ENCODE data around the gene MICAL3.
"Not testable (repeated sequence)": the region's sequence is repeated elsewhere in the genome, so short reads cannot be mapped to it uniquely, and the experiment has no call there.

The MICAL3 gene

DNA sequence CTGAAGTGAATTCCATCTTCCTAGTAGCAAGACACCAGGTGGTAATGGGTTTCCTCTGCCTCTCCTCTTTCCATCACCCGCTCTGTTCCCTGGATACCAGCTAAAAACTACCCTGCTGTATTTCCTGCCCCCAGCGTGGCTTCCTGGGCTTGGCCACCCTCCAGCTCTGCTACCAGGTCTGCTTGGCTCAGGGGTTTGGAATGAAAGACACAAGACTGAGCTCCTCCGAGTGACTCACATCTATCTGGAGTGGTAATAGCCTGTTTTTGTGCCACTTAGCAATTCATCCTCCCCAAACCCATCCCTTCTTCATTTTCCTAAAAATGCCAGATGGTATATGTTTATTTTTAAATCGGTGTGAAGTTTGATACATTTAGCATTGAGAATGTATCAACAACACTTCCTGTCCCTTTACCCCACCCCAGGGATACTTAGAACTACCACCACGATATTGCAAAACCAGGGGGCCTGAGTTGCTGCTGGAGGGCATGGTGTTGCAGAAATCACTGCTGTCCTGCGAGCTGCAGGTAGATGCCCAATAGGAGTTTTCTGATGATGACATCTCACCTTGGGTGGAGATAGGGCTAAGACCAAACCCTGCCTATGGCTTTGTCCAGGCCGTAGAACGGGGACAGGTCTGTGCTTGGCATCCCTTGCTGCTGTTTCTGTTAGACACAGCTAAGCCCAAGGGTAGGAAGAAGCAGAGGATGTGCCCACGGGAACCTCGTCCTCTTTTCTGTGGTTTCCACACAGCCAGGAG, 7.5 kb upstream of the MICAL3 start:
- no peak for DNase-seq

DNA sequence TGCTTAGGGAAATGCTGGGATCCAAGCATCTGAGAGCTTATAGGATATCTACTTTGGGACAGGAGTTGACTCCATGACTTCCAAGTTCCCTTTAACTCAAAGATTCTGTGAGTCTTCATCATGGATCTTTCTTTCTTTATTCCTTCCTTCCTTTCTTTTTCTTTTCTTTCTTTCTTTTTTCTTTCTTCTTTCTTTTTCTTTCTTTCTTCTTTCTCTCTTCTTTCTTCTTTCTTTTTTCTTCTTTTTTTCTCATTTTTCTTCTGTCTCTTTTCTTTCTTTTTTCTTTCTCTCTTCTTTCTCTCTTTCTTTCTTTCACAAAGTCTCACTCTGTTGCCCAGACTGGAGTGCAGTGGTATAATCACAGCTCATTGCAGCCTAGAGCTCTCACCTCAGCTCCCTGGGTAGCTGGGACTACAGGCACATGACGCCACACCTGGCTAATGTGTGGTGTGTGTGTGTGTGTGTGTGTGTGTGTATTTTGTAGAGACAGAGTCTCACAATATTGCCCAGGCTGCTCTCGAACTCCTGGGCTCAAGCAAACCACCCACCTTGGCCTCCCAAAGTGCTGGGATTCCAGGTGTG, 5.4 kb upstream of the MICAL3 start:
- no peak for DNase-seq

DNA sequence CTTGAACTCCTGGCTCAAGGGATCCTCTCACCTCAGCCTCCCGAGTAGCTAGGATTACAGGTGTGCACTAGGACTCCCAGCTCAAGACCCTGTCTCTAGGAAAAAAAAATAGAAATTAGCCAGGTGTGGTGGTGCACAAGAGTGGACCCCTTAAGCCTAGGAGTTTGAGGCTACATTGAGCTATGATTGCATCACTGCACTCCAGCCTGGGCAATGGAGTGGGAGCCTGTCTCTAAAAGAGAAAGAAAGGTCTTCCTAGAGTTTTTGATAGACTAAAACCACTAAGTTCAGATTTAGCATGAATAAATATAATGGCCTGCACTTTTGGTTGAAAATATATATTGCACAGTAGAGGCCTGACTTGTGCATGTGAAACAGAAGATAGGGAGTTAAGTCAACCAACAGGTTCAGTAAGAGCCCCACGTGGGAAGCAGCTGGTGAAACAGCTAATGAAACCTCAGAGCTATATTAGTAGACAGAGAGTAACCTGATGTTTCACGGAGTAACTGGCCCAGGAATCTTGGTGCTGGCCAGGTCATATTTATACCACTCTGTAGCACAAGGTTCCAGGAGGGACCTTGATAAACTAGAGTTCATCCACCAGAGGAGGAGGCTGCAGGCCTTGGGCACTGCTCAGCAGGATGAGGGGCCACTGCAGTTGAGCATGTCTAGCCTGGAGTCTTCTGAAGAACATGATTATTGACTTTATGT, 4.6 kb upstream of the MICAL3 start:
- no peak for DNase-seq

DNA sequence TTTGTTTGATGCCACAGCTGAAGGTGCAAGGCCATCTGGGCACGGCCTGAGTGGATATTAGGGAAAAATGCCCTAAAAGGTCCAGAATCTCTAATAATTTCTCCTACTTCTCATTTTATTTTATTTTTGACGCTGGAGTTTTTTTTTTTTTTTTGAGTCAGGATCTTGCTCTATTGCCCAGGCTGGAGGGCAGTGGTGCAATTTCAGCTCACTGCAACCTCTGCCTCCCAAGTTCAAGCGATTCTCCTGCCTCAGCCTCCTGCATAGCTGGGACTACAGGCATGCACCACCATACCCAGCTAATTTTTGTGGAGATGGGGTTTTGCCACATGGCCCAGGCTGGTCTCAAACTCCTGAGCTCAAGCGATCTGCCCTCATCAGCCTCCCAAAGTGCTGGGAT, 1.5 kb upstream of the MICAL3 start:
- not testable (repeated sequence) for DNase-seq

DNA sequence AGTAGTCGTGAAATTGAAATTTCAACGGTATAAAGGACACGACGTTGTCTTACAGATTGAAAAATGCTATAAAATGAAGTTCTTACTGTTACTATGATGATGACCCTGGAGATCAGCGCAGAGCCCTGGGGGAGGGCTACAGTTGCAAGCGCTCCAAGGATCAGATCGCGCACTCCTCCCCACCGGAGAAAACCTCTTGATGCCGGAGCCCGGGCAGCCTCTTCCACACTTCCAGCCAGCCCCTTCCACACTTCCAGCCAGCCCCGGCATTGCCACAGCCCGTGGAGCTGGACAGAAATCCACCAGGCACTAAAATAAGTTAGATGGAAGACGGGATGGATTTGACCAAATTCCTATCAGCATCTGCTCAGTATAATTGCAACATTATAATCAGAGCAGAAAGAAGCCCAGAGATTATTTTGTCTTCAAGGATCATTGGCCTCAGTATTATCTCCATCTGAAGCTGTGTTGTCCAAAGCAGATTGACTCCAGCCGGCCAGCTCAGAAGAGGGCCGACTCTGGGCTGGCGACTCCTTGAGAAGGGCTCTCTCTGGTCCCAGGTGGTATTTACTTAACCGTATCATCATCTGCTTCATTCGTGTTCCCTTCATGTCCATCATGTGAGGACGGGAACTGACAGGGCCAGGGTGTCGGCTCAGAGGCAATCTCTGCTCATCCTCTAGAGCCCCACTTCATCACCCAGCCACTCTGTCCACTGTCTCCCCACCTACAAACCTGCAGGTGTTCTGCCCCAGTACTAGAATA, 777 bp upstream of the MICAL3 start:
- DNase-seq: no peak

DNA sequence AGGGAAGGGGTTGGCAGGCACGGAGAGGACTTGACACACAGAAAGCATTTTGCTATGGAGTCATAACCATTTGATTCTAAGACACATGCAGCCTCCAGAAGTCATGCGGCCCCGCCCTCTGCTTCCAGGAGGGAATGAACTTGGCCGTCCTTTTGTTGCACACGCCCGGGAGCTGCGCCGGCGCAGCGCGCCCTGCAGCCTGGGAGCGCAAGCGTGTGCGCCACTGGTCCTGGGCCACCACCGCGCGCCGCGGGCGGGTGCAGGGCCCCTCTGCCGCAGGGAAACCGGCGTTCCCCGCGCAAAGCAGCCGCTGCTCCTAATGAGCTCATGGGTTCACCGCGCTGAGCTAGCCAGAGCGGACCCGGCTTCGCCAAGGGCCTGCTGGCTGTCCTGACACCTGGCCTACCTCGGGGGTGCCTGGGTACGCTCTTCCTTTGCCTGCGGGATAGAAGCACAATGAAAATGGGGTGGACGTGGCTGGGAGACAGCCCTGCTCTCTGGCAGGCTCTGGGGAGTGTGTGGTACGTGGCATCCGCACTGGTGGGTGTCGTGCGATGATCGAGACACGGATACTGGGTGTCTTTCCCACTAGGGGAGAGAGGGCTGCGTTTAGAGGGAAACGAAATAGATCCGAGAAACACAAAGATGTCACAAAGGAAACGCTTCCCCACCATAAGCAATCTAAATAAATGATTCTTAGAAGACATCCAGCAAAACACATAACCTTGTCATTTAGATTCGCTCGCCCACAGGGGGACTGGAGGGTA, 669 bp downstream of the MICAL3 start:
- no peak for DNase-seq

DNA sequence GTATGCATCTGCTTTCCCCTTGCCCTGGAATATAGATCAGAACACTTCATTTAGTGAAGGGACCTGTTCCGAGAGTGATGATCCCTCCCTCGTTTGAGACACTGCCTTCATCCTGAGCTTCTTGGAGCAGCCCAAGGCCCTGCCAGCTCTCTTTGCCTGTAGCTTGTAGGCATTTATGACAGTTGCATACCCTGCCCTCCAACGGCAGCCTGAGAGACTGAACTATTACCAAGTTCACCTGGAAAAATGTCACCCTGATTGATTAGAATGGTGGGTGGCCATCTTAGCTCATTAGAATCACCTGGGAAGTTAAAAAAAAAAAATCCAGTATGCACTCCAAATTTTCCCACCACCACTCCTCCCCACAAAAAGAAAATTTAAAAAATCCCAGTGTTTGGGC, 1.5 kb downstream of the MICAL3 start:
- no peak for DNase-seq

DNA sequence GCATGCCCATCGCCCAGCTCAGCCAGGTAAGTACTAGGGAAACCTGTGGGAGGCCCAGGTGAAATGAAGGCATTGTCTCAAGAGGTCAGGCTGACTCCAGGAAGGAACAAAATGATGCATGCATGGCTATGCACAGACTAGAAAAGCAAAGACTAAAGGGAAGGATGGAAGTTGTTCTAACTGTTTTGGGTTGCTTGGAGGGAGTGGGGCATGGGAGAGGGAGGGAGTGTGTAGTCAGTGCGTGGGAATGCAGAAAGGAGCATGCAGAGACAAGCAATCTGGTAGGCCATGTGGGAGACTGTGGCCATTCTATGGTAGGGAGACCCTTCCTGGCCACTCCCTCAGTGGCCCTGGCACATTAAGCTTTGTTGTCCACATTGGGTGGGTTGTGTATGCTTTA, 2.9 kb downstream of the MICAL3 start:
- no peak for DNase-seq

DNA sequence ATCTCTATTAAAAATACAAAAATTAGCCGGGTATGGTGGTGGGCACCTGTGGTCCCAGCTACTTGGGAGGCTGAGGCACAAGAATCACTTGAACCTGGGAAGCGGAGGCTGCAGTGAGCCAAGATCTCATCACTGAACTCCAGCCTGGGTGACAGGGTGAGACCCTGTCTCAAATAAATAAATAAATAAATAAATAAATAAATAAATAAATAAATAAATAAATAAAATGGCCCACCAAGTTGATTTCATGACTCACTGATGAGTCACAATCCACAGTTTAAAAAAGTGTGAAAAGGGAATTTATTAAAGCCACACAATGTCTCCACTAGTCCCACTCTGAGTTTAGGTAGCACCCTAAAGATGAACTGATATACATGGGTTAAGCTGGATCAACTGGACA, 3.6 kb downstream of the MICAL3 start:
- DNase-seq: not testable (repeated sequence)

DNA sequence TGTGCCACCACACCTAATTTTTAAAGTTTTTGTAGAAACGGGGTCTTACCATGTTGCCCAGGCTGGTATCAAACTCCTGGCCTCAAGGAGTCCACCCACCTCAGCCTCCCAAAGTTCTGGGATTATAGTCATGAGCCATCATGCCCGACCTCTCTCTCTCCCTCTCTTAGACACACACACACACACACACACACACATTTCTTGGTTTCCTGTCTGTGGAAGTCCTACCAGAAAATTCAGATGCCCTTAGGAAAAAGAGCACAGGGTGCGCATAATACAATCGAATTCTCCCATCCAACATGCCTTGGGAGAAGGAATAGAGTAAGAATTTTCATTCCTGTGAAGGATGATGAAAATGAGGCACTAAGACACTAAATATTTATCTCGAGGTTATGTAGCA, 10.4 kb downstream of the MICAL3 start:
- DNase-seq: no peak

DNA sequence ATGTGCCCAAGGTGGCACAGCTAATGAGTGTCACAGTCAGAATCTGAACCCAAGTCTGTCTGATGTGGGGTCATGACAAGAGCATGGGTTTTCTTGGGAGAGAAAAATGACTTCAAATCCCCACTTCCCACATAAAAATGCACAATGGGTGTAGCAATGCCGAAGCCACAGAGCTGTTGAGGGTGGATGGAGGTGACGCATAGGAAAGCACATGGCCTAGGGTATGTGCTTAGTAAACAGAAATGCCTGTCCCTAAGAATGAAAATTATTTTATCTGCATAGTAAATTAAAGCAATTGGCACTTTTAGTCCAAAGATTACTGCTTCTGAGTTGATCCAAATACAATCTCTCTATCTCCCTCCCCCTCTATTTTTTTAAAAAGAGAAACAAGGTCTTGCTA, 10.9 kb downstream of the MICAL3 start:
- no peak for DNase-seq

DNA sequence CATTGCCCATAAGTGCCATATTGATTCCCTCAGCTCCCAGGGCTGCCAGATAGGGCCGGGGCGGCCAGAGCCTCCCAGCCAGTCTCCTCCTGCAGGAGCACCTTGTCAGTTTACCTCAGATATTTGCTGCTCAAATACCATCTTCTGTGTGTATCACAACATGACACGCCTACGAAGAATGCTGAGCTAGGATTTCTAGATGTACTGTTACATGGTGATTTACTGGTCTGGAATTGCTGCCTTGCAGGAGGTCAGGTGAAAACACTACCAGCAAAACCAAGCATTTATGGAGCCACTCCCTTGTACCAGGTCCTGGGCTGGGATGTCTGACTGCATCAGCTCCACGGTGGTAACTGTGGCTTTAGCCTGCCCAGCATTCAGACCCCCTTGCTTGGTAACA, 11.8 kb downstream of the MICAL3 start:
- DNase-seq: no peak

DNA sequence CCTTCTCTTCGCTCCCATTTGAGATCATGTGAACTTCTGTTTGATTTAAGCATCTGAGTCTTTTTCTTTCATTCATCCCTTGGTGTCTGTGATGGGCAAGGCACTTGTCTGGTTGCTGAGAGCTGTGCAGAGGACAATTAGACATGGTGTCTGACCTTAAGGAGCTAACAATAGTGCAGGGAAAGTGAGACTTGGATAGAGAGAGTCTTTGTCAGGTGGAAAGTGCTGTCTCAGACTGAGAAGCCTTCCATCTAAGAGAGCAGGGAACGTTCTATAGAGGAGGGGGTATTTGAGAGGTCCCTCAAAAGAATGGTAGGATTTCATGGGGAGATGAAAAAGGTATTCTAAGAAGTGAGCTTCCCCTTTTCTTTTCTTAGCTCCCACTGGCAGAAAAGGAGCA, 14.1 kb downstream of the MICAL3 start:
- no peak for DNase-seq

DNA sequence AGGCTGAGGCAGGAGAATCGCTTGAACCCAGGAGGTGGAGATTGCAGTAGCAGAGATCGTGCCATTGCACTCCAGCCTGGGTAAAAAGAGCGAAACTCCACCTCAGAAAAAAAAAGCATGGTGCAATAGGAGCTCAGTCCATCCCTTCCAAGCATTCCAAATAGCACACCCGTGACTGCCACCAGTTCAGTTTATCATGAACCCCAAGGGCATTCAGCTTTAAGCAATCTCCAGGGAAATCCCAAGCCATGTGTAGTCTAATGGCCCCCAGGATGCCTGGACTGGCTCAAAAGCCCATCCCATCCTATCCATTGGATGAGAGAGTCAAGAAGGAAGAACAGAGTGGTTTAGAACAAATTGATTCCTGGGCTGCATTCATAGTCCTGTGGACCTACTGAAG, 16.2 kb downstream of the MICAL3 start:
- DNase-seq: no peak

DNA sequence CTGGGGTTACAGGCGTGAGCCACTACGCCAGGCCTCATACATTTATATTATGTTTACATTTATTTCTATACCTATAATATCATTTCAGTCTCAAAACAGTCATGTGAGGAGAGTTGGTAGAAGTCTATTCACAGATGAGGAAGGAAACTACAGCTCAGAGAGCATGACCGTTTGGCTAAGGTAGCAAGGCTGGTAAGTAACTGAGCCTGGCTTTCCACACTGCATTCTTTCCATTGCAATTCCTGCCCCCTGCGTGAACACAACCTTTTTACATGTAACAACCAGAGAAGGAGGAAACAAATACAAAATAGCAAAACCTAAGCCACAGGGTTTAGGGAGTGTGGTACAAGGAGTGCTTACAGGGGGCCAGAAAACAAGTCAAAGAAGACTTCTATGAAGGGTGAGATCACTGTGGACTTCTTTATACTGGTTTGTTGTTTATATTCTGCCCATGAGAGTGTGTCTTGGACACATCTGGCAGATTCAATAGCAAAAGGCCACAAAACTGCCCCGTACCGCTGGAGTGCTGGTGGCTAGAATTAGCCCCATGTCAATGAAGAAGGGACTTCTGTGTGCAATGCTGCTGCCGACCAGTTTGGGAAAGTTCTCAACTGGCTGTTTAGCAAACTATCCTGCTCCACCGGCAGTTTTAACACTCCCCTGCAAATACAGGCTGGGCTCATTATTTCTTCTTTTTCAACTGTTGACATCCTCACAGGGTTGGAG, 19.0 kb downstream of the MICAL3 start:
- no peak for DNase-seq

DNA sequence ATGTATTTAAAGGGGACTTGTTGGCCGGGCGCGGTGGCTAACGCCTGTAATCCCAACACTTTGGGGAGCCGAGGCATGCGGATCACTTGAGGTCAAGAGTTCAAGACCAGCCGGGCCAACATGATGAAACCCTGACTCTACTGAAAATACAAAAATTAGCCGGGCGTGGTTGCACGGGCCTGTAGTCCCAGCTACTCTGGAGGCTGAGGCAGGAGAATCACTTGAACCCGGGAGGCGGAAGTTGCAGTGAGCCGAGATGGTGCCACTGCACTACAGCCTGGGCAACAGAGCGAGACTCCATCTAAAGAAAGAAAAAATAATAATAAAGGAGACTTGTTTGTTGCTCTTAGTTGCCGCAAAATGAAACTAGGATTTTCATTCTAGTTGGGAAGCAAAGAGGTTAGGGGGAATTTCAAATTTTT, 22.5 kb downstream of the MICAL3 start:
- DNase-seq: not testable (repeated sequence)

DNA sequence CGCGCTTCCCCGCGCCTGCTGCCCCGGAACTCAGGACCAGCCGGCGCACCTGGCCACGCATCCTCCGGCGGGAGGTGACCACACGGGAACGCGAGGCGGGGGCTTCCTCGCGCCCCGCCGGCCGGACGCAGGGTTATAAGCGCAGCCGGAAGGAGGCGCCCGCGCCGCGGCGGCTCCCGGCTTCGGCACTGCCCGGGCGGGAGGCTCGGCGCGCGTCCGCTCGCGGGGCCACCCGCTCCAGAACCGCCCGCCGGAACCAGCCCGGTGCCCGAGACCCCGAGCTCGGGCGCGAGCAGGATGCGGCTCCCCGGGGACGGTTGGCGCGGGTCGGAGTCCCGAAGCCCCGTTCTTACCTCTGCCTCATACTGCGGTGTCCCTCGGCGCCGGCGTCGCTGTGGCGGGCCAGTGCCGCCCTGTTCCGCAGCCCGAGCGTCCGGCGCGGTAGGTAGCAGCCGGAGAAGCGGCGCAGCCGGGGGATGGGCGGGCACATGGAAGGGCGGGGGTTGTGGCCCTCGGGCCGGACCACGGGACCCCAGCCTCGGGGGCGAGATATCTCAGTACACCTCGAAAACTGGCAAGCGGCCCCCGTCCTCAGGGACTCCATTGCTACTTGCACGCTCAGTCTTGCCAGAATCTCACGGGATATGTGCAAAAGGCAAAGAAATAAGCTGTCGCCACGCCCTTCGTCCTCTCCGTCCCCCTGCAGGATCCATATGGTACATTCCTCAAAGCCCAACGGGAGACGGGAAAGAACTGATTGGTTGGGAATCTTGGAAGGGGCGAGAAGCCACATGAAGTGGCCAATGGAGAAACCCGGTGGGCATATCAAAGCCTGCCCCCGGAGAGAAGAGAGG, 23.1 kb downstream of the MICAL3 start:
- DNase-seq: no peak

DNA sequence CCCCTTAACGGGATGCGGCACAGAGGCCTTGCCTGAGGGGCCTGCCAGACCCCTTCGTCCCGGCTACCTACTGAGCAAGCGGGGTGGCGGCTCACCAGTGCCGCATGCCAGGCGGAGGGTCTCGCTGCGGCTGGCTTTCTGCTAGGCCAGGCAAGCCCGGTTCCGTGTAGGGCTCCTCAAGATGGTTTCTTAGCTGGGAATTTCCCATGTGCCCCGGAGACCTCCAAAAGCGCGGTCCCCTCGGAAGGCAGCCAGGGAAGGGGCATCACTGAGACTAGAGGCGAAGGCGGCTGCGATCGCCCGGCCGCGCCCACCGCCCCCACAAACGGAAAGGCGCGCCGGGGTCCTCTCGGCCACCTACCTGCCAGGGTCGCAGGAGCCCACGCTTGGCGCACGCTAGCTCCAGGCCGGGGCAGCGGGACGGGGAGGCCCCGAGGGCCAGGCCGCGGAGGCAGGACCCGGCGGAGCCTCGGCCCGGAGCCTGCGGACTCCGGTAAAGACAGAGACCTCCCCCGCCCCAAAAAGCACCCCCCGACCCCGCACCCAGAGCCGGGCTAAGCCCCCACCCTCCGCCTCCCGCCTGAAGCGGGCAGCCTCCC, 23.8 kb downstream of the MICAL3 start:
- no peak for DNase-seq

DNA sequence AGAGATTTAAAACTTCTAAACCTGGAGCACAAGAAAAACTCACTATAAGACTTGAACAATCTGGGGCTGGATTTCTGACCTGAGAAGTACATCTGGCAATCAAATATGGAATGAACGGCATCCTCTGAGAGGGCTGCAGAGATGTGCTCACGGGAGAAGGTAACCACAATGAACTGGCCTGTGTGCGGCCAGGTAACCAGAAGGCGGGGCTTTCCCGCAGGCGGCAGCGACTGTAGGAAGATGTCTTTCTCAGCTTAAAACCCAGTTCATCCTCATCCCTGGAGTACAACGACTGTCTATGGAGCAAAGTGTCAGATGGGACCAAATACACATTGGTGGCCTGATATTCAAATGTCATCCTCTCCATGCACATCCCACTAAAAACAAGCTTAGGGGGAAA, 24.5 kb downstream of the MICAL3 start:
- DNase-seq: no peak

DNA sequence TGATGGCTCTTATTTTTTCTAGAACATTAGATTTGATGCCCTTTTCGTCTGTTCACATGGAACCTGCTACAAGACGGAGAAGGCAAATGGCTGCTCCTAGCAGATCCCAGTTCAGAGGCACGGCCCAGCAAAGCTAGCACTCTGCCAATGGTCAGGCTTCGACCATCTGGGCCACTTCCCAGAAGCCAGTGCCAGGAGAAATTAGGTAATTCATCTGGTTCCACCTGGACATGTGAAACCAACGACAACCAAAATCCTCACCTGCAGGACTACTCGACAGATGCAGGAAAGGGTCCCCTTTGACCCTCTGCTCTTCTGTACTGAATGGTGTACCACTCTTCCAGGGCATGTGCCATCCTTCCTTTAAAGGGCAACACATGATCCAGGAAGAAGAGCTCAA, 25.4 kb downstream of the MICAL3 start:
- no peak for DNase-seq

DNA sequence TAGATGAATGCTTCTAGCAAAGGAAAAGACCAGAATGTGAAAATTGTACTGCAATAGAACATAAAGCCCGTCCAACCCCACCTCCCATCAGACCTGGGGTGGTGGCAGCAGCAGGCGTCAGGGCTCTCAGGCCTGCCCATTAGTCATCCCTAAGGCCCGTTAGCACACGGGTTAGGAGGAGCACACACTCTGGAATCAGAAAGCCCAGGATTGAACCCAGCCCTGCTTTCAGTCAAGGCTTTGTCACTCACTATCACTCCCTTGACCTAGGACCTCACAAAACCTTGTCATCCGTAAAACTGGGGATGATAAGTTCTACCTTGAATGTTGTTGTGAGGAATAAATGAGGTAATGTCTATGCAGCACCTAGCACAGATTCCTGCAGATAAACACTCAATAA, 26.9 kb downstream of the MICAL3 start:
- no peak for DNase-seq

Data from NK-92 treated with Interleukin-12 subunit alpha and Interleukin-12 subunit beta, amount 100 ng/mL, for 24 hours (cell line).